A204.1 (cell line): ENCODE results near the gene FCAMR.

Experiments
- FAIRE-seq: peaks from 2 replicates; lab custom pipeline; 2012; peaks lifted over from hg19 to GRCh38; lab: Jason Lieb, UNC

FCAMR gene

GRCh38 chr1:206909161-206909882 is 60.9 kb downstream of the FCAMR start:
- FAIRE-seq = no peak

- no peak for FAIRE-seq
Measured at GRCh38 chr1:206908038-206908437, 62.2 kb downstream of the FCAMR start.
